Ovary (tissue), 3 donors: ENCODE measurements around the gene VIP.

Experiments used
- POLR2A ChIP-seq: fragments of 450-650 bp; IDR thresholded peaks from one replicate; pipeline ENCODE4 v1.6.1; 2017; ENCODE audit warnings: antibody characterized with exemption, mild to moderate bottlenecking, moderate library complexity
- TF ChIP-seq, protein P1 (sequence below), 3 donors: fragments of 450-650 bp in 2 of 3; fragments of 200-600 bp in 1 of 3; IDR thresholded peaks; one replicate each; pipeline versions ENCODE4 v1.5.1 to v1.8.0; 2016 to 2022; ENCODE audit warnings: antibody characterized with exemption in 3 of 3, mild to moderate bottlenecking in 1 of 3
- donor health status: DM: no; HTN: no; CAD: no.

- TF ChIP-seq, protein P1, sequence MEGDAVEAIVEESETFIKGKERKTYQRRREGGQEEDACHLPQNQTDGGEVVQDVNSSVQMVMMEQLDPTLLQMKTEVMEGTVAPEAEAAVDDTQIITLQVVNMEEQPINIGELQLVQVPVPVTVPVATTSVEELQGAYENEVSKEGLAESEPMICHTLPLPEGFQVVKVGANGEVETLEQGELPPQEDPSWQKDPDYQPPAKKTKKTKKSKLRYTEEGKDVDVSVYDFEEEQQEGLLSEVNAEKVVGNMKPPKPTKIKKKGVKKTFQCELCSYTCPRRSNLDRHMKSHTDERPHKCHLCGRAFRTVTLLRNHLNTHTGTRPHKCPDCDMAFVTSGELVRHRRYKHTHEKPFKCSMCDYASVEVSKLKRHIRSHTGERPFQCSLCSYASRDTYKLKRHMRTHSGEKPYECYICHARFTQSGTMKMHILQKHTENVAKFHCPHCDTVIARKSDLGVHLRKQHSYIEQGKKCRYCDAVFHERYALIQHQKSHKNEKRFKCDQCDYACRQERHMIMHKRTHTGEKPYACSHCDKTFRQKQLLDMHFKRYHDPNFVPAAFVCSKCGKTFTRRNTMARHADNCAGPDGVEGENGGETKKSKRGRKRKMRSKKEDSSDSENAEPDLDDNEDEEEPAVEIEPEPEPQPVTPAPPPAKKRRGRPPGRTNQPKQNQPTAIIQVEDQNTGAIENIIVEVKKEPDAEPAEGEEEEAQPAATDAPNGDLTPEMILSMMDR (IDR thresholded peaks at IDR 0.05), result no peak
- TF ChIP-seq POLR2A, result no peak
Observed at GRCh38 chr6:152783217-152783878, 32.8 kb downstream of the VIP start.
